A549 treated with dexamethasone at 1 μM for 4 hours (cell line): Measurements from ENCODE around the gene ABCB4. TPM values are rescaled to one million over a fixed set of nuclear protein-coding genes. Genes with fewer than 3 reads are reported as not detected.

ENCODE experiments used
- total RNA-seq: library from RNA; stranded (reverse); fragments of 200-300 nt; extraction: Qiagen RNA extraction; gene quantifications from 5 replicates; pipeline ENCODE4 v1.2.3, GENCODE V29; 2022

The ABCB4 gene
- 0.02 to 0.12 TPM (median 0.04 TPM) in 3 of 5 replicates, not detected in the others for total RNA-seq

DNA sequence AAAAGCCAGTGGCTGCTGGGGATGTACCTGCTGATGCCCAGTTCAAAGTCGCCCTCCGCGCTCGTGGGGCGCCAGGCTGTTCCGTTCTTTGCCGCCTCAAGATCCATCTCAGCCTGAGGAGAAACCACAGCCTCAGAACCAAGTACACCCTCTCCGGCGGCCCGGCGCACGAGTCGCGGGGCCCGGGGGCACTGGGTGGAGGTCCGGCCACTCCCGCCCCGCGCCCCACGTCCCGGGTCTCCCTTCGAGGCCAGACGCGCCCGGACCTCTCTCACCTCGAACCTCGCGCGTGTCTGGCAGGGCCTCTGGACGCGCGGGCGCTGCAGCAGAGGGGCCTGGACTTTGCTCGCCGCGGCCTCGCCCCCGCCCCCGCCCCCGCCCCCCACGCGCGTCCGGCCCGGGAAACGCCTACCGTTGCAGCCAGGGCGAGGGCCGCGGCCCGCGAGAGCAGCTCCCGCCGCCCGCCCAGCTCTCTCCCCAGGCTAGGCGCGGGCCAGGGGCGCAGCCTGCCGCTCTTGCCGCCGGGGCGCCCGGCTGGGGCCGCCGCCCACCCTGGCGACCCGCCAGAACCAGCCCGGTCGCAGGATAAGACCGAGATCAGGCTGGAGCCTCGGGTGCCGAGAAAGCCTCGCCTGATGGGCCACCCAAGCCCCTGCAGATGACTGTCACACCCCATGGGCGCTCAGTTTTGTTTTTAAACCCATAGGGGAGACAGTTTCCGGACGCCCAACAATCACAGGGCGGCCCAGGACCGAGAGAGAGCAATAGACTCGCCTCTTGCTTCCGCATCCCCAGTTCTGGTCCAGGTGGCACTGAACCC is at the start of gene ABCB4:
Gene ABCB4 (minus strand): TSS at position 322 of the 820 bp plus-strand sequence. CDS start 215 bp downstream, at position 107.

Other genes starting within 250 kb of the ABCB4 start
- gene CROT, start 130.0 kb downstream of the ABCB4 start, total RNA-seq, result 5.4 to 7.3 TPM (median 6.1 TPM) in 5 replicates
- gene ABCB1, start 125.2 kb upstream of the ABCB4 start, total RNA-seq, result 0.08 to 0.46 TPM (median 0.12 TPM) in 4 of 5 replicates, not detected in the other
- gene RUNDC3B, start 152.7 kb upstream of the ABCB4 start, total RNA-seq, result not detected in 5 replicates